ENCODE measurements around the gene PYGM. TPM values are rescaled to one million over a fixed set of nuclear protein-coding genes. Genes with fewer than 3 reads are reported as not detected.

PYGM gene
- total and polyA plus RNA-seq, 7 experiments from 2014 or later, result 0.26 to 16.2 (median 12.3) TPM

DNA sequence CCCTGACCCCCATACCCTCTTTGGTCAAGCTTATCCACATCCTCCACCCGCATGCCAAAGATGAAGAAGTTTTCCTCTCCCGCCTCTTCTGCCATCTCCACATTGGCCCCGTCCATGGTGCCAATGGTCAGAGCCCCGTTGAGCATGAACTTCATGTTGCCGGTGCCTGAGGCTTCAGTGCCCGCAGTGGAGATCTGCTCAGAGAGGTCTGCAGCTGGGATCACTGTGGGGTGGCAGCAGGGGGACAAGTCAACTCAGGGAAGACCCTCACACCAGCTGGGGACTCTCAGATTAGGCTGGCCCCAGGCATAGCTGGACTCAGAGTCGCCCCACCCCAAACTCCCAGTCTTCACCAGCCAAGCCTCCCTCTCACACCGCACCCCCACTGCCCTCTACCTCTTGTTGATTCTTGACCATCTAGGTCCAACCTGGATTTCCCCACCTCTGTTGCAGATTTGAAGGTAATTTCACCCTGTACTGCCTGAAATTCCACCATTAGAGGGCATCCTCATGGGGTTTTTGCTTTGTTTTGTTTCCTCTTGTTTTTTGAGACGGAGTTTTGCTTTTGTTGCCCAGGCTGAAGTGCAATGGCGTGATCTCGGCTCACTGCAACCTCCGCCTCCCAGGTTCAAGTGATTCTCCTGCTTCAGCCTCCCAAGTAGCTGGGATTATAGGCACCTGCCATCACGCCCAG, 9.3 kb downstream of the PYGM start:
- Mint-ChIP-seq H3K4me1 (peaks cover 9 to 50% (median 41%) of the 10 kb centered on the region in 7 donors), H3K9me3 (no peaks in the 10 kb centered on the region), H3K27me3 (no peaks in the 10 kb centered on the region), H3K27ac (peak overlapping the region; percentile 54 to 90 (median 81)), H3K36me3 (peaks cover 4 to 24% (median 9%) of the 10 kb centered on the region in 5 donors), H3K4me3 (peak overlapping the region in 6 of 10 donors; percentile 18 to 51 (median 21))
- Histone ChIP-seq H3K4me1 (ENCODE audit: control insufficient read depth in 2 of 2, insufficient read depth in 2 of 2, low read length in 2 of 2) (peaks cover 7 to 9% of the 10 kb centered on the region in 2 donors), H3K4me3 (ENCODE audit: low read length) (no peak overlapping the region), H3K36me3 (ENCODE audit: control insufficient read depth in 2 of 3, insufficient read depth in 3 of 3, low read length in 3 of 3) (peaks cover 0 to 37% (median 0%) of the 10 kb centered on the region in 3 experiments), H3K27ac (ENCODE audit: low read depth, low read length) (no peak overlapping the region), H3K9me3 (ENCODE audit: control insufficient read depth in 2 of 3, low read length in 3 of 3) (no peaks in the 10 kb centered on the region), H3K27me3 (ENCODE audit: control insufficient read depth in 2 of 2, insufficient read depth in 2 of 2, low read length in 2 of 2) (no peaks in the 10 kb centered on the region)
- intact Hi-C loops (cut with micrococcal nuclease), result no loop called here
- CTCF ChIA-PET, result interaction anchor here (0.7 to 18.4 kb wide), 3 partner anchors 9 to 32 kb away, joined by 4 to 305 read pairs (median 4); partner anchors contain the start of gene PYGM
- ATAC-seq, result no peak
- DNase-seq, result peak in 2 of 9 donors; percentile 47 to 55
- POLR2A ChIA-PET, result interaction anchor here (0.5 to 39.7 kb wide), 3 partner anchors 2 to 353 kb away, joined by 3 to 1956 read pairs (median 1956); partner anchors contain the start of genes PYGM, RASGRP2 and SF1

GRCh38 chr11:64747961-64748665, 11.7 kb downstream of the PYGM start:
- Histone ChIP-seq H3K36me3 (ENCODE audit: control insufficient read depth in 2 of 3, insufficient read depth in 3 of 3, low read length in 3 of 3) (peaks cover 0 to 32% (median 0%) of the 10 kb centered on the region in 3 experiments), H3K27ac (ENCODE audit: low read depth, low read length) (no peak overlapping the region), H3K4me3 (ENCODE audit: low read length) (no peak overlapping the region), H3K27me3 (ENCODE audit: control insufficient read depth in 2 of 2, insufficient read depth in 2 of 2, low read length in 2 of 2) (no peaks in the 10 kb centered on the region), H3K9me3 (ENCODE audit: control insufficient read depth in 2 of 3, low read length in 3 of 3) (no peaks in the 10 kb centered on the region), H3K4me1 (ENCODE audit: control insufficient read depth in 2 of 2, insufficient read depth in 2 of 2, low read length in 2 of 2) (peaks cover 7 to 9% of the 10 kb centered on the region in 2 donors)
- Mint-ChIP-seq H3K36me3 (peaks cover 4 to 21% (median 14%) of the 10 kb centered on the region in 5 donors), H3K4me3 (peak overlapping the region in 4 of 10 donors; percentile 48 to 75 (median 53)), H3K9me3 (peaks cover 0 to 5% (median 0%) of the 10 kb centered on the region in 11 donors), H3K27ac (peak overlapping the region; percentile 21 to 100 (median 83)), H3K4me1 (peaks cover 9 to 48% (median 42%) of the 10 kb centered on the region in 7 donors), H3K27me3 (no peaks in the 10 kb centered on the region)
- no peak for DNase-seq
- intact Hi-C loops (cut with micrococcal nuclease), result loop anchor here in 1 of 2 donors (5.0 to 10.0 kb wide), 2 partner anchors 367 to 506 kb away; partner anchors contain the start of genes FKBP2, TM7SF2 and ZNHIT2
- ATAC-seq, result no peak
- POLR2A ChIA-PET, result interaction anchor here (1.9 to 39.7 kb wide), 3 partner anchors 17 to 53 kb away, joined by 7 to 1956 read pairs (median 57); partner anchors contain the start of genes MAP4K2, PYGM and SF1
- CTCF ChIA-PET, result interaction anchor here (18.4 kb wide), 1 partner anchor 20 kb away, joined by 305 read pairs; the partner anchor contains the start of gene PYGM

GRCh38 chr11:64746486-64746885, 13.3 kb downstream of the PYGM start:
- peak overlapping the region; percentile 68 for H3K4me3 ChIP-seq (ENCODE audit: low read length)
- CTCF ChIA-PET, result interaction anchor here (1.0 to 18.4 kb wide), 2 partner anchors 22 to 32 kb away, joined by 4 to 305 read pairs; partner anchors contain the start of gene PYGM

GRCh38 chr11:64745521-64746328, 14.0 kb downstream of the PYGM start:
- Mint-ChIP-seq H3K4me3 (peak overlapping the region; percentile 85 to 100 (median 96)), H3K27ac (peak overlapping the region; percentile 94 to 100 (median 99)), H3K27me3 (no peaks in the 10 kb centered on the region), H3K9me3 (peaks cover 0 to 5% (median 0%) of the 10 kb centered on the region in 11 donors), H3K36me3 (peaks cover 0 to 12% (median 3%) of the 10 kb centered on the region in 5 donors), H3K4me1 (peaks cover 17 to 43% (median 36%) of the 10 kb centered on the region in 7 donors)
- ChIA-PET CTCF (interaction anchor here (18.4 kb wide), 1 partner anchor 23 kb away, joined by 305 read pairs; the partner anchor contains the start of gene PYGM), POLR2A (interaction anchor here (0.6 to 39.7 kb wide), 31 partner anchors 9 to 907 kb away, joined by 3 to 1956 read pairs (median 5); partner anchors contain the start of genes CDC42BPG, EHD1, FAU and FKBP2)
- H3K27ac ChIP-seq (ENCODE audit: low read depth, low read length), result peak overlapping the region; percentile 97
- peak; percentile 64 to 87 (median 84) for DNase-seq
- peak; percentile 51 for ATAC-seq
- H3K4me3 ChIP-seq (ENCODE audit: low read length), result peak overlapping the region; percentile 68
- no peaks in the 10 kb centered on the region for H3K27me3 ChIP-seq (ENCODE audit: control insufficient read depth in 2 of 2, insufficient read depth in 2 of 2, low read length in 2 of 2)
- H3K9me3 ChIP-seq (ENCODE audit: control insufficient read depth in 2 of 3, low read length in 3 of 3), result no peaks in the 10 kb centered on the region
- intact Hi-C loops (cut with micrococcal nuclease), result loop anchor here (1.0 to 10.0 kb wide), 7 partner anchors 33 to 503 kb away; partner anchors contain the start of genes ZNHIT2 (in 2 of the 2), ATG2A (in 1 of the 2), EHD1 (in 1 of the 2) and FKBP2 (in 1 of the 2)
- peaks cover 0 to 29% (median 4%) of the 10 kb centered on the region in 3 experiments for H3K36me3 ChIP-seq (ENCODE audit: control insufficient read depth in 2 of 3, insufficient read depth in 3 of 3, low read length in 3 of 3)
- peaks cover 9 to 22% of the 10 kb centered on the region in 2 donors for H3K4me1 ChIP-seq (ENCODE audit: control insufficient read depth in 2 of 2, insufficient read depth in 2 of 2, low read length in 2 of 2)

More at GRCh38 chr11:64746486-64746885, 13.3 kb downstream of the PYGM start:
- DNase-seq, result no peak
- Mint-ChIP-seq H3K36me3 (peaks cover under 1 to 14% (median 5%) of the 10 kb centered on the region in 5 donors), H3K9me3 (peaks cover 0 to 5% (median 0%) of the 10 kb centered on the region in 11 donors), H3K27ac (peak overlapping the region; percentile 76 to 100 (median 94)), H3K4me3 (peak overlapping the region; percentile 23 to 99 (median 76)), H3K4me1 (peaks cover 14 to 42% (median 34%) of the 10 kb centered on the region in 7 donors), H3K27me3 (no peaks in the 10 kb centered on the region)
- Histone ChIP-seq H3K9me3 (ENCODE audit: control insufficient read depth in 2 of 3, low read length in 3 of 3) (no peaks in the 10 kb centered on the region), H3K27me3 (ENCODE audit: control insufficient read depth in 2 of 2, insufficient read depth in 2 of 2, low read length in 2 of 2) (no peaks in the 10 kb centered on the region), H3K4me1 (ENCODE audit: control insufficient read depth in 2 of 2, insufficient read depth in 2 of 2, low read length in 2 of 2) (peaks cover 9 to 17% of the 10 kb centered on the region in 2 donors), H3K27ac (ENCODE audit: low read depth, low read length) (peak overlapping the region; percentile 97), H3K36me3 (ENCODE audit: control insufficient read depth in 2 of 3, insufficient read depth in 3 of 3, low read length in 3 of 3) (peaks cover 0 to 26% (median 0%) of the 10 kb centered on the region in 3 experiments)
- POLR2A ChIA-PET, result interaction anchor here (0.9 to 39.7 kb wide), 4 partner anchors 19 to 55 kb away, joined by 3 to 1956 read pairs (median 32); partner anchors contain the start of genes MAP4K2, PYGM and SF1
- intact Hi-C loops (cut with micrococcal nuclease), result loop anchor here in 1 of 2 donors (5.0 to 10.0 kb wide), 2 partner anchors 368 to 504 kb away; partner anchors contain the start of genes FKBP2, TM7SF2 and ZNHIT2
- no peak for ATAC-seq

DNA sequence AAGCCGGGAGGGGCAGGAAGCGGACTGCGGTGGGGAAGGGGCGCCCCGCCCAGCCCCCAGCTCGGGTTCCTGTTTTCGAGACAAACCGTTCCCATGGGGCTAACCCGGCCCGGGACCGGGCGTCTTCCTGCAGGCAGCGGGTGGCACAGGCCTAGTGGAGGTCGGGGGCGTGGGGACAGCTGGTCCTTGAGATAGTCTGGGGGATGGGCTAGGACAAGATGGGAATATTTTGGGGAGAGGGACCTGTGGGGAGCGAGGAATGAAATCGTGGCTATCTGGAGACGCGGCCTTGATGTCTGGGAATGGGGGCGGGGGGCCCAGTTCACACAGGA, 14.6 kb downstream of the PYGM start:
- Histone ChIP-seq H3K4me1 (ENCODE audit: control insufficient read depth in 2 of 2, insufficient read depth in 2 of 2, low read length in 2 of 2) (peaks cover 9 to 16% of the 10 kb centered on the region in 2 donors), H3K4me3 (ENCODE audit: low read length) (peak overlapping the region; percentile 68), H3K27ac (ENCODE audit: low read depth, low read length) (peak overlapping the region; percentile 97), H3K36me3 (ENCODE audit: control insufficient read depth in 2 of 3, insufficient read depth in 3 of 3, low read length in 3 of 3) (peaks cover 3 to 35% (median 7%) of the 10 kb centered on the region in 3 experiments), H3K27me3 (ENCODE audit: control insufficient read depth in 2 of 2, insufficient read depth in 2 of 2, low read length in 2 of 2) (no peaks in the 10 kb centered on the region), H3K9me3 (ENCODE audit: control insufficient read depth in 2 of 3, low read length in 3 of 3) (no peaks in the 10 kb centered on the region)
- no peaks in the 10 kb centered on the region for H3K27me3 Mint-ChIP-seq
- peaks cover 0 to 5% (median 0%) of the 10 kb centered on the region in 11 donors for H3K9me3 Mint-ChIP-seq
- DNase-seq (peak in 8 of 9 donors; percentile 76 to 98 (median 96)), ATAC-seq (peak; percentile 49)
- H3K4me1 Mint-ChIP-seq, result peaks cover 17 to 43% (median 36%) of the 10 kb centered on the region in 7 donors
- POLR2A ChIA-PET, result interaction anchor here (0.6 to 39.7 kb wide), 32 partner anchors 8 to 906 kb away, joined by 3 to 1956 read pairs (median 6); partner anchors contain the start of genes ARL2, CDC42BPG, EHD1 and FAU
- CTCF ChIA-PET, result interaction anchor here (1.4 to 18.4 kb wide), 4 partner anchors 23 to 427 kb away, joined by 3 to 305 read pairs (median 4); partner anchors contain the start of genes PRDX5, PYGM and TRMT112
- peak overlapping the region; percentile 85 to 100 (median 96) for H3K4me3 Mint-ChIP-seq
- intact Hi-C loops (cut with micrococcal nuclease), result loop anchor here (1.0 to 10.0 kb wide), 7 partner anchors 33 to 503 kb away; partner anchors contain the start of genes ZNHIT2 (in 2 of the 2), ATG2A (in 1 of the 2), EHD1 (in 1 of the 2) and FKBP2 (in 1 of the 2)
- H3K27ac Mint-ChIP-seq, result peak overlapping the region; percentile 94 to 100 (median 99)
- H3K36me3 Mint-ChIP-seq, result peaks cover 4 to 12% (median 5%) of the 10 kb centered on the region in 5 donors
